Measurements from ENCODE around the gene ENDOV.
A peak's percentile ranks its signal among the peaks of the same experiment; 100 is the strongest.

The ENDOV gene

DNA sequence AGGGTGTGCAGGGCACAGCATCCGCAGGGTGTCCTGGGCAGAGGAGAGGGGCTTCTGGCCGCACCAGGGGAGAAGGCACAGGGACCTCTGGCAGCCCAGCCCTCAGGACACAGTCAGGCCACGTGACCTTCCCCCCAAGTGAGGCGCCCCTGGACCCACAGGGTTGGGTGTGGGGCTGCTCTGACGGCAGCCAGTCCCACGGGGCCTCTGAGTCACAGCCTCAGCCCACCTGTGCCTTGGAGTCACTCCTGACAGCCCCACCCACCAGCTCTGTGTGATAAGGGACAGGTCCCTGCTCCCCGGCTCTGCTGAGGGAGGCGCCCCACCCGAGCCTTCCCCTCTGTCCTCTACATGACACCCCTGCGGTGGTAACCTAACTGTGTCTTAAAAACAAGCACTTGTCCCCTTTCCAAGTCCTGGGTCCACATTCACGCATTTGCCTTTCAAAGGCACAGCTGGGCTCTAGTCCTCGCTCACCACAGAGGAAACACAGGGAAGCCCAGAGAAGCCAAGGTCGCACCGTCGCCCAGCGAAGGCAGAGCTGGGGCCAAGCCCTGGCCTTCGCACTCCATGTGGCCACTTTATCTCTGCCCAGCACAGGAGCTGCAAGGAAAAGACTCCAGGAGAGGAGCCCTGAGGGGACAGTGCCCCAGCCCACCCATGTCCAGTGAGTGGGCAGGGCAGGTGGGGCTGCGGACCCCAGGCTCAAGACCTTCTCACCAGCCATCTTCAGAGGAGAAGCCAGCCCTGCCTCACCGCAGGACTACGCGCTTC, 66.5 kb downstream of the ENDOV start:
- no peak for TF ChIP-seq RAD21 (IDR thresholded peaks at IDR 0.05; ENCODE audit: low read depth)
- TF ChIP-seq NFIC (IDR thresholded peaks at IDR 0.05), result no peak
- TF ChIP-seq USF1 (IDR thresholded peaks at IDR 0.05), result peak; percentile 50; the same call in 1 of the 2 replicates
- no peak for TF ChIP-seq MAX (IDR thresholded peaks at IDR 0.05)
- no peak for TF ChIP-seq ZBTB7A (IDR thresholded peaks at IDR 0.05; ENCODE audit: low read depth)
- TF ChIP-seq TEAD4 (IDR thresholded peaks at IDR 0.05), result no peak
- no peak for TF ChIP-seq TAF1 (IDR thresholded peaks at IDR 0.05; ENCODE audit: low read depth)

- TF ChIP-seq ZBTB7A (IDR thresholded peaks at IDR 0.05; ENCODE audit: low read depth), result no peak
- no peak for TF ChIP-seq CREB1 (IDR thresholded peaks at IDR 0.05; ENCODE audit: low read depth)
- no peak for TF ChIP-seq TAF1 (IDR thresholded peaks at IDR 0.05; ENCODE audit: low read depth)
- no peak for TF ChIP-seq EGR1 (IDR thresholded peaks at IDR 0.05)
- TF ChIP-seq REST (IDR thresholded peaks at IDR 0.05; ENCODE audit: low read depth), result no peak
- TF ChIP-seq RAD21 (IDR thresholded peaks at IDR 0.05; ENCODE audit: low read depth), result no peak
- TF ChIP-seq NFIC (IDR thresholded peaks at IDR 0.05), result no peak
- no peak for TF ChIP-seq EP300 (IDR thresholded peaks at IDR 0.05; ENCODE audit: borderline replicate concordance)
- no peak for TF ChIP-seq YY1 (IDR thresholded peaks at IDR 0.05; ENCODE audit: low read depth)
- no peak for TF ChIP-seq TCF12 (IDR thresholded peaks at IDR 0.05; ENCODE audit: low read depth)
- TF ChIP-seq MAX (IDR thresholded peaks at IDR 0.05), result no peak
- no peak for TF ChIP-seq CEBPB (IDR thresholded peaks at IDR 0.05)
- no peak for TF ChIP-seq USF1 (IDR thresholded peaks at IDR 0.05)
- TF ChIP-seq TEAD4 (IDR thresholded peaks at IDR 0.05), result no peak
- no peak for TF ChIP-seq FOXM1 (IDR thresholded peaks at IDR 0.05; ENCODE audit: borderline replicate concordance, low read depth)
Measured at GRCh38 chr17:80482058-80482318, 67.0 kb downstream of the ENDOV start.

DNA sequence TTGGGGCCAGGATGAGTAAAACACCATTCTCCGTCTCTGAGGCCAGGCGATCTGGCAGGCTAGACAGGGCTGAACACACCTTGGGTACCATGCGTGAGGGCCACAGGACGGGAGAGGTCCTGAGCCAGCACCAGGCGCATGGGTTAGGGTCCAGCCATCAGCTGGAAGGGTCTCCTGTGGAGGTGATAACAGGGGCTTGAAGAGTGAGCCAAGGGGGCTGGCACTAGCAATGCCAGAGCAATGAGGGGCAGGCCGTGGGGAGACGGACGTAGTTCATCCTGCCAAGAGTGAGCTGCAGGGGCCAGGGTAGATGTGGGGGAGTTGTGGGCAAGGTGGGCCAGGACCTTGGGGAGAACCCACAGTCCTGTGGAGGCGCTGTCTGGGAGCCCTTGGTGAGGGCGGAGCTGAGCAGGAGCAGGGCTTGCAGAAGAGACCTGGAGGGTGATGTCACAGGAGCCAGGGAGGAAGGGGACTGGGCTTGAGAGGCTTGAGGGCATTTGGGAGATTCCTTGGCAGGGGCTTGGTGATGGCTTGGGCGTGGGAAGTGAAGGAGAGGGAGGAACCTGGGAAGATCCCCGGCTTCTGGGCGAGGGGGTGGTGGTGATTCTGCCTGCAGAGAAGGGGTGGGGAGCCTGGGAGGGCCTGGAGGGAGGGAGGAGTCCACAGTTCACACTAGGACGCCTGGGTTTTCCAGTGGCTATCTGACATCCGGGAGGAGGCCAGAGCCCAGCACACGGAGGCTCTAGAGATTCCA, 67.8 kb downstream of the ENDOV start:
- TF ChIP-seq YY1 (IDR thresholded peaks at IDR 0.05; ENCODE audit: low read depth) (no peak), REST (IDR thresholded peaks at IDR 0.05; ENCODE audit: low read depth) (no peak), EGR1 (IDR thresholded peaks at IDR 0.05) (no peak), RAD21 (IDR thresholded peaks at IDR 0.05; ENCODE audit: low read depth) (no peak), NFIC (IDR thresholded peaks at IDR 0.05) (no peak), CREB1 (IDR thresholded peaks at IDR 0.05; ENCODE audit: low read depth) (no peak), ZBTB7A (IDR thresholded peaks at IDR 0.05; ENCODE audit: low read depth) (no peak), TCF12 (IDR thresholded peaks at IDR 0.05; ENCODE audit: low read depth) (no peak), FOXM1 (IDR thresholded peaks at IDR 0.05; ENCODE audit: borderline replicate concordance, low read depth) (no peak), EP300 (IDR thresholded peaks at IDR 0.05; ENCODE audit: borderline replicate concordance) (no peak), MAX (IDR thresholded peaks at IDR 0.05) (no peak), TAF1 (IDR thresholded peaks at IDR 0.05; ENCODE audit: low read depth) (no peak), USF1 (IDR thresholded peaks at IDR 0.05) (no peak), CEBPB (IDR thresholded peaks at IDR 0.05) (no peak), TEAD4 (IDR thresholded peaks at IDR 0.05) (no peak)

- no peak for TF ChIP-seq EGR1 (IDR thresholded peaks at IDR 0.05)
Measured at GRCh38 chr17:80485846-80486245, 70.9 kb downstream of the ENDOV start.

- TF ChIP-seq TAF1 (IDR thresholded peaks at IDR 0.05; ENCODE audit: low read depth) (no peak), CEBPB (IDR thresholded peaks at IDR 0.05) (no peak), NFIC (IDR thresholded peaks at IDR 0.05) (no peak), CREB1 (IDR thresholded peaks at IDR 0.05; ENCODE audit: low read depth) (no peak), RAD21 (IDR thresholded peaks at IDR 0.05; ENCODE audit: low read depth) (no peak), YY1 (IDR thresholded peaks at IDR 0.05; ENCODE audit: low read depth) (no peak), MAX (IDR thresholded peaks at IDR 0.05) (no peak), TCF12 (IDR thresholded peaks at IDR 0.05; ENCODE audit: low read depth) (no peak), EGR1 (IDR thresholded peaks at IDR 0.05) (no peak), EP300 (IDR thresholded peaks at IDR 0.05; ENCODE audit: borderline replicate concordance) (no peak), REST (IDR thresholded peaks at IDR 0.05; ENCODE audit: low read depth) (no peak), ZBTB7A (IDR thresholded peaks at IDR 0.05; ENCODE audit: low read depth) (no peak), TEAD4 (IDR thresholded peaks at IDR 0.05) (no peak), USF1 (IDR thresholded peaks at IDR 0.05) (no peak), FOXM1 (IDR thresholded peaks at IDR 0.05; ENCODE audit: borderline replicate concordance, low read depth) (no peak)
Measured at GRCh38 chr17:80486692-80487091, 71.7 kb downstream of the ENDOV start.

All from Ishikawa (cell line).